Measurements from ENCODE around the gene KCNQ4. TPM values are rescaled to one million over a fixed set of nuclear protein-coding genes. Genes with fewer than 3 reads are reported as not detected.

KCNQ4 gene
- total RNA-seq, 1 experiment from 2014 or later, result 0.17 TPM

GRCh38 chr1:40838980-40839942, 55.7 kb downstream of the KCNQ4 start:
- DNase-seq (ENCODE audit: low read depth), result no peak

- DNase-seq (ENCODE audit: low read depth), result no peak
Measured at GRCh38 chr1:40839943-40840335, 56.4 kb downstream of the KCNQ4 start.

GRCh38 chr1:40840526-40841323, 57.1 kb downstream of the KCNQ4 start:
- no peak for DNase-seq (ENCODE audit: low read depth)

GRCh38 chr1:40841602-40842001, 58.0 kb downstream of the KCNQ4 start:
- no peak for DNase-seq (ENCODE audit: low read depth)

GRCh38 chr1:40842207-40842606, 58.6 kb downstream of the KCNQ4 start:
- no peak for DNase-seq (ENCODE audit: low read depth)

GRCh38 chr1:40842691-40843090, 59.1 kb downstream of the KCNQ4 start:
- DNase-seq (ENCODE audit: low read depth), result no peak

- no peak for DNase-seq (ENCODE audit: low read depth)
Measured at GRCh38 chr1:40844079-40844478, 60.5 kb downstream of the KCNQ4 start.

- no peak for DNase-seq (ENCODE audit: low read depth)
Measured at GRCh38 chr1:40844887-40845878, 61.6 kb downstream of the KCNQ4 start.

GRCh38 chr1:40845895-40846294, 62.3 kb downstream of the KCNQ4 start:
- no peak for DNase-seq (ENCODE audit: low read depth)

- peak; percentile 34 for DNase-seq (ENCODE audit: low read depth)
Measured at GRCh38 chr1:40847023-40847745, 63.6 kb downstream of the KCNQ4 start.

- DNase-seq (ENCODE audit: low read depth), result peak; percentile 76
Measured at GRCh38 chr1:40848530-40849189, 65.1 kb downstream of the KCNQ4 start.

- peak; percentile 75 for DNase-seq (ENCODE audit: low read depth)
Measured at GRCh38 chr1:40849801-40850592, 66.4 kb downstream of the KCNQ4 start.

GRCh38 chr1:40851643-40852042, 68.1 kb downstream of the KCNQ4 start:
- no peak for DNase-seq (ENCODE audit: low read depth)

- no peak for DNase-seq (ENCODE audit: low read depth)
Measured at GRCh38 chr1:40853113-40853884, 69.7 kb downstream of the KCNQ4 start.

- DNase-seq (ENCODE audit: low read depth), result no peak
Measured at GRCh38 chr1:40853885-40854170, 70.2 kb downstream of the KCNQ4 start.

- DNase-seq (ENCODE audit: low read depth), result no peak
Measured at GRCh38 chr1:40855513-40855912, 71.9 kb downstream of the KCNQ4 start.

- DNase-seq (ENCODE audit: low read depth), result no peak
Measured at GRCh38 chr1:40856116-40856515, 72.5 kb downstream of the KCNQ4 start.

- no peak for DNase-seq (ENCODE audit: low read depth)
Measured at GRCh38 chr1:40856656-40857302, 73.2 kb downstream of the KCNQ4 start.
